HL-60 (cell line): ENCODE results near the gene GSTT2B.

Source experiments
- GABPA ChIP-seq: IDR thresholded peaks from 2 replicates; pipeline ENCODE4 v1.6.1; 2012; ENCODE audit warnings: low read depth
- POLR2AphosphoS5 ChIP-seq: IDR thresholded peaks from 2 replicates; pipeline ENCODE4 v1.6.1; 2012; ENCODE audit warnings: low read depth
- REST ChIP-seq: IDR thresholded peaks from 2 replicates; pipeline ENCODE4 v1.6.1; 2012; ENCODE audit warnings: low read depth; ENCODE audit not compliant: insufficient replicate concordance
- SPI1 ChIP-seq: IDR thresholded peaks from 2 replicates; pipeline ENCODE4 v1.6.1; 2012; ENCODE audit warnings: low read depth, mild to moderate bottlenecking, borderline replicate concordance
- TF ChIP-seq, protein P1 (sequence below): IDR thresholded peaks from one replicate; pipeline ENCODE4 v1.5.1; 2011; ENCODE audit warnings: low read length, control low read depth, inconsistent platforms; ENCODE audit not compliant: insufficient read depth

DNA sequence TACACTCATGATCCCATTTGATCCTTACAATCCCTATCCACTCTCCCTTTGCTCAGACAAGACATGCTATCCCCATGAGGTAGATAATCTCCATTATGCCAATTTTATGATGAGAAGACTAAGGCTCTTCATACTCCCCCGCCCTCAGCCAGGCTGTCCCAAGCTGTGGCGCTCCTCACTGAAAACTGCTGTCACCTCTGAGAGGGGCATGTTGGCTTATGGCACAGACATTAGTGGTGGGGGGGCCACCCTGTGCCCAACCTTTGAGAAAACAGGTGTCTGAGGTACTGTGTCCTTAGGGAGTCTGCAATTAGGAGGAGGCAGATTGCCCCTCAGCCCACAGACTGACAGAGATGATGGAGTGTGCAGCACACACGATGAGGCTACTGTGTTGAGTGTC, 8.1 kb upstream of the GSTT2B start:
- 0 out of 2 replicates have a peak, but pooled peaks have one; percentile 1 for TF ChIP-seq POLR2AphosphoS5
- TF ChIP-seq, protein P1, sequence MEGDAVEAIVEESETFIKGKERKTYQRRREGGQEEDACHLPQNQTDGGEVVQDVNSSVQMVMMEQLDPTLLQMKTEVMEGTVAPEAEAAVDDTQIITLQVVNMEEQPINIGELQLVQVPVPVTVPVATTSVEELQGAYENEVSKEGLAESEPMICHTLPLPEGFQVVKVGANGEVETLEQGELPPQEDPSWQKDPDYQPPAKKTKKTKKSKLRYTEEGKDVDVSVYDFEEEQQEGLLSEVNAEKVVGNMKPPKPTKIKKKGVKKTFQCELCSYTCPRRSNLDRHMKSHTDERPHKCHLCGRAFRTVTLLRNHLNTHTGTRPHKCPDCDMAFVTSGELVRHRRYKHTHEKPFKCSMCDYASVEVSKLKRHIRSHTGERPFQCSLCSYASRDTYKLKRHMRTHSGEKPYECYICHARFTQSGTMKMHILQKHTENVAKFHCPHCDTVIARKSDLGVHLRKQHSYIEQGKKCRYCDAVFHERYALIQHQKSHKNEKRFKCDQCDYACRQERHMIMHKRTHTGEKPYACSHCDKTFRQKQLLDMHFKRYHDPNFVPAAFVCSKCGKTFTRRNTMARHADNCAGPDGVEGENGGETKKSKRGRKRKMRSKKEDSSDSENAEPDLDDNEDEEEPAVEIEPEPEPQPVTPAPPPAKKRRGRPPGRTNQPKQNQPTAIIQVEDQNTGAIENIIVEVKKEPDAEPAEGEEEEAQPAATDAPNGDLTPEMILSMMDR: no peak
- TF ChIP-seq SPI1: no peak
- TF ChIP-seq GABPA: no peak
- TF ChIP-seq REST: no peak
